Activated CD4-positive, alpha-beta T cell treated with anti-CD3 and anti-CD28 coated beads, Interleukin-2, amount 50 U/mL, for 48 hours (primary cell): Measurements from ENCODE around the gene BUB1.
"Not testable (repeated sequence)": the region's sequence is repeated elsewhere in the genome, so short reads cannot be mapped to it uniquely, and the experiment has no call there.

Experiments
- DNase-seq, 2 experiments: peaks; one replicate each; pipeline ENCODE4 v3.0.0-alpha.2; 2020

BUB1 gene

DNA sequence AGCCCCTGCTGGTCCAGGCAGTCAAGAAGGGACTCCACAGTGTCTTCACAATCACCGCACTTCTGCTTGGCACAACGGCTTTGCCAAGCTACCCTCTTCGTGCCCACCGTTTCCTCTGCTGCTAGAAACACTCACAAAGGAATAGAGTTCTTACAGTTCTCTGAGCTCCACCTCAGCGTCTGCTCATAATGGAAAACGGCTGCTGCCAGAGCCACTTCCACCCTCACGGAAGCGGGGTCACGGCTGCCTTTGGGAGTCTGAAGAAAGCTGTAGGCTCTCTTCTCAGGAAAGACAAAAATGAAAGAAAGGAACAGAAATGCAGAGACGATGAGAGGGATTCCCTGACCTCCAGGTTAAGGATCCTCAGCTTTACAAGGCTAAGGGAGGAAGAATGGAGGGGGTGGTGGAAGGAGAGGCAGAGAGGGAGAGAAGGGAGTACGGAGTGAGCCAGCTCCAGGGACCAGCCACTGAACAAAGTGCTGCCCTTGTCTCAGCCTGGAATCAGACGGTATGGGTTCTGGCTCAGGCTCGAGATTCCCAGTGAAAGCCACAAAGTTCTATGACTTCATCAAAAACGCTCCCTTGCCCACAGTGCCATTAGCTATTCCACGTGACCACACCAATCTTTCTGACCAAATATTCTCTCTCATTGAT is 88.1 kb downstream of the BUB1 start:
- not testable (repeated sequence) for DNase-seq

DNA sequence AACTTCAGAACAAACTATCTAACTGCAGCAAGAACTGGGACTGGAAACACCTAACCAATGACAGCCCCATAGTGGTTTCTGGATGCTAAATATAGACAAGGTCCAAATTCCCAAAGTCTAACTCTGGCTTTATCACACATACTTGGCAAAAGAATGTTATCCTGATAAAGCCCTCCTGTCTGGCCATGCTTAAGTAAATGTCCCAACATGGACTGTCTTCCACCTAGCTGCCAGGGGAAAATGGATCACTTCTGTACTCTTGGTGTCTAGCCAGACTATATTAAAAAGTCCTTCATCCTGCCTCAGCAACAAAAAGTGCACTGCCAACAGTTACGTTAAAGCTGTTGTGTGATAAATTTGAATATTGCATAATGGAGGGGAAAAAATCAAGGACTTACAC is 89.3 kb downstream of the BUB1 start:
- DNase-seq: not testable (repeated sequence)
